ENCODE measurements around the gene MRGPRX3.
"Not testable (repeated sequence)": the region's sequence is repeated elsewhere in the genome, so short reads cannot be mapped to it uniquely, and the experiment has no call there.

The MRGPRX3 gene

DNA sequence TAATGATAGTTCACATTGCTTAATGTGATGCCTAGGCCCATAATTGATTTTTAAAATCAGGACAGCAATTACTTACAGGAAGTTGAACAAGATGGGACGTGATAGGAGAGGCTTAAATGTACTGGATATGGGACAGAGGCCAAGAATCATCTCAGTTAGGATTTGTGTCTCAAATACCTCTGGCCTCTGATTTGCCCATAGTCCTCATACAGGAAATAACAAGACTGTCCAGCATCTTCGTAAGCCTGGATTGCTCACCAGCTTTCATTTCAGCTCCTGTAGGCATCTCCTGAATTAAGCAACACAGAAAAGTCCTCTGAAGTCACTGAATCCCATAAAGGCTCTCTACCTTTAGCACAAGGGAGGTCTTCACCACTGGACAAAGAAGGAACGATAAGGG lies at the start of gene MRGPRX3:
TSS of gene MRGPRX3 (plus strand) at position 231 of the 400 bp plus-strand sequence. CDS start 4,632 bp downstream, outside the sequence.
- in situ Hi-C loops (cut with MboI; ENCODE audit: low sequenced_read_pairs) = no loop called here

DNA sequence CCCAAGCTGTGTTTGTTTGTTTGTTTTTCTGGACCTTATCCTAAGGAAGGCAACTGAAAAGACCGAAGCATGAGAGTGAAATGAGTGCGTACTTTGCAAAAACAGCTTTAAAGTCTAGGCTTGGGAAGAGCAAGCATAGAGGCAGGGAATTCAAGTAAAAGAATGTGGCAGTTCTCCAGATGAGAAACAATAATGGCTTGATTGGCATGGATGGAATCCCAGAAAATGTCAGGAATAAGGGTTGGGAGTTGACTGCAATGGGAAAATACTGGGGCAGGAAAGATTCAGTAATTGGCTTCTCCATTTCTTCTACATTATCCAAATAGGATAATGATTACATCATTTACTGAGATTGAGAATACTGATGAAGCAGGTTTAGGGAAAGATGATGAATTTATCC lies 44.0 kb upstream of the MRGPRX3 start:
- in situ Hi-C loops (cut with MboI; ENCODE audit: low sequenced_read_pairs) = no loop called here

DNA sequence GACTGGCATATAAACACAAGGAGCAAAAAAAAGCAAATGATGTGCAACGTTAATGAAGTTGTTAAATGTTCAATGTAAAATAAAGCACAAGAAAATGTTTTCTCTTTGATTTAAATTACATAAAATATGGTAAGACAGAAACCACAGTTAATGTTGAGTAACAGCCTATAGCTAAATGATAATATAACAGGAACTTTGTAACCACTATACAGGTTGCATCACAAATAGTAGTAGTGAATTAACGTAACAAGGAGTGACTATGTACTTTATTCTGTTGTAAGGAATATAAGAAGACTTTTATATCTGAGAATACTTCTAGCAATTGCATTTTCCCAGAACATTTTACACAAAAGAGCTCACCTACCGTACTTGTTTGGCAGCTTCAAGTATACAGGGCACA lies 43.4 kb upstream of the MRGPRX3 start:
- in situ Hi-C loops (cut with MboI; ENCODE audit: low sequenced_read_pairs) = no loop called here

DNA sequence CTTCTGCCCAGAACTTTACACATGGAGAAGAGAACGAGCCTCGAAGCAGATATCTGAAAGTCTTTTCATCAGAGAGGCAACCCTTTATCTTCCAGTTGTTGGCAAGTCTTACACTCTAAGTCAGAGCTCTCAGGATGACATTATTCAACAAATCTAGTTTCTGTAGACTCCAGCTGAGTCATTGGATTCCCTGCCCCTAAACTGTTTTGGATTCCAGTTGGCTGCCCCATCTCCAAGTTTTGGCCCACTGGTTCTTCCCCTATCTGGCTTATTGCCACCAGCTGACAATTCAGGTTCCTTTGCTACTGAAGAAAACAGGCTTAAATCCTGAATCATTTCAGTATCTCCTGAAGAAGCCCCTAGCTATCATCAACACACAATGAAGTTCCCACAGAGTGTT lies 40.6 kb upstream of the MRGPRX3 start:
- in situ Hi-C loops (cut with MboI; ENCODE audit: low sequenced_read_pairs) = no loop called here

DNA sequence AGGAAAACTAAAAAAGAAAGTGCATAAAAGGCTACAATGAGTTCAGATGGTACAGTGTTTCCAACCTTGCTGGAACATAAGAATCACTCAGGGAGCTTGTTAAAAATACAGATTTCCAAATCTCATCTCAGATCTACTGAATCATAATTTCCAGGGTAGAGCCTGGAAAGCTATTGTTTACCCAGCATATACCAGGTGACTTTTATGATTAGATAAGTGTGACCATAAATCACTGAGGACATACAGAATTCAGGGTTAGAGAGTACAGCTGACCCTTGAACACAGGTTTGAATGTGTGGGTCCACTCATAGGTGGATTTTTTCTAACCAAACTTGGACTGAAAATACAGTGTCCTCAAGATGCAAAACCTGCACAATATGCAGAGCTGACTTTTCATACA lies 38.4 kb upstream of the MRGPRX3 start:
- in situ Hi-C loops (cut with MboI; ENCODE audit: low sequenced_read_pairs) = no loop called here

DNA sequence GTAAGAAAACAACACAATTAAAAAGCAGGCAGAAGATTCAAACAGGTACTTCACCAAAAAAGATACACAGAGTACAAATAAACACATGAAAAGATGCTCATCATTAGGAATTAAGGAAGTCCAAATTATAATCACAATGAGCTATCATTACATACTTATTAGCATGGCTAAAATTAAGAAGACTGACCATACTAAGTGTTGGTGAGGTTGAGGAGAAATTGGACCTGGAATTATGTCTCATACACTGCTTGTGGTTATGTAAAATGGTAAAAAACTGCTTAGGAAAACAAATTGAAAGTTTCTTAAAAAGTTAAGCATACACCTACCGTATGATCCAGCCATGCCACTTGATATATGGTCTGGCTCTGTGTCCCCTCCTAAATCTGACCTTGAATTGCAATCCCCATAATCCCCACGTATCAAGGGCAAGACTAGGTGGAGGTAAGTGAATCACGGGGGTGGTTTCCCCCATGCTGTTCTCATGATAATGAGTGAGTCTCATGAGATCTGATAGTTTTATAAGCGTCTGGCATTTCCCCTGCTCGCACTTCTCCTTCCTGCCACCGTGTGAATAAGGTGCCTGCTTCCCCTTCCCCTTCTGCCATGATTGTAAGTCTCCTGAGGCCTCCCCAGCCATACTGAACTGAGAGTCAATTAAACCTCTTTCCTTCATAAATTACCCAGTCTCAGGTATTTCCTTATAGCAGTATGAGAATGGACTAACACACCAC lies 31.3 kb upstream of the MRGPRX3 start:
- in situ Hi-C loops (cut with MboI; ENCODE audit: low sequenced_read_pairs) = no loop called here

DNA sequence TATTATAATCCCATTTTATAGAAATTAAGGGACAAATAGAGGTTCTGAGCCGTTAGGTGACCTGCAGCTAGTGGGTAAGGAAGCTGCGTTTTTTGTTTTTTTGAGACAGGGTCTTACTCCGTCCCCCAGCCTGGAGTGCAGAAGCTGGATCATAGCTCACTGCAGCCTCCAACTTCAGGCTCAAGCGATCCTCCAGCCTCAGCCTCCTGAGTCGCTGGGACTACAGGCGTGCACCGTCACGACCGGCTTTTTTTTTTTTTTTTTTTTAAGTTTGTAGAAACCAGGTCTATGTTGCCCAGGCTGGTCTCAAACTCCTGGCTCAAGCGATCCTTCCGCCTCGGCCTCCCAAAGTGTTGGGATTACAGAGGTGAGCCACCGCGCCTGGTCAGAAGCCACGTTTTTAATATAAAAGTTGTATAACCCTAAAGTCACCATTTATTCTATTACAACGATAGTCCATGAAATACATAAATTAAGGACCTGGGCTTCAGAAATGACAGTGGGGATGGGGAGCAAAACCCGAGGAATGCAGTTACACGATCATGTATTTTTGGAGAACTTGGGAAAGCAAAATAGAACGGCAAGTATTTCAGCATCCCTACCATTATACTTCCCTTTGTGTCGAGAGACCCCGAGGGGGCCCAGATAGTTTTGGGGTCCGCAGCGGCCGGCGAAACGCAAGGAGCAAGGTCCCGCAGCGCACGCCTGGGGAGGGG lies 27.1 kb upstream of the MRGPRX3 start:
- in situ Hi-C loops (cut with MboI; ENCODE audit: low sequenced_read_pairs) = no loop called here

DNA sequence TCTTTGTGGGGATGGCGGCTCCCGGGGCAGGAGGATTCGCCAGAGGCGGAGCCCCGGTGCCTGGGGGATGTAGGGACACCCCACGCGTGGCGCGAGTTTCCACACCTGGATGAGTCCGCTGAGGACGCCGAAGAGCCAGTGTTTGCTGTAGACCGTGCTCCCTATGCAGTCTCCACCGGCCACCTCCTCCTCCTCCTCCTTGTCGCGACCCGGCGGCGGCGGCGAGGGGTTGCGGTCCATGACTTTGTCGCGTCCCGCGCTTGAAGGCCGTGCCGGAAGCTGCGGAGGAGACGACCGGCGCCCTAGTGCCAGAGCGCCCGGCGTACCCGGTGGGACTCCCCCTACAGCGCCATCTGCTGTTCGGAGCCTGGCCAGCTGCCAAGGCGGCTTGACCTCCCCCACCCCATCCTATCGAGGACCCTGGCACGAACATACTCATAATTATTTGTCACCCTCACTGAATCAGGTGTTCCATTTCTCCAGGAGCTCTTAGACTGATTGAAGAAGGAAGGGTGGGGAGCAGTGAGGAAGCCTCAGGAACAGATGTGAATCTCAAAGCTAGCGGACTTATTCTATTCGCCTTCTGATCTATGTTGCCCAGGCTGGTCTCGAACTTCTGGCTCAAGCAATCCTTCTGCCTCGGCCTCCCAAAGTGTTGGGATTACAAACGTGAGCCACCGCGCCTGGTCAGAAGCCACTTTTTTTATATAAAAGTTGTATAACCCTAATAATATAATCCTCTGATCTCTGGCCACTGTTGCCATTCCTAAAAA lies 26.4 kb upstream of the MRGPRX3 start, which contains the start of gene SAAL1:
TSS of gene SAAL1 (minus strand) at position 281 of the 773 bp plus-strand sequence. CDS start at position 240, 41 bp downstream.
- in situ Hi-C loops (cut with MboI; ENCODE audit: low sequenced_read_pairs) = no loop called here

DNA sequence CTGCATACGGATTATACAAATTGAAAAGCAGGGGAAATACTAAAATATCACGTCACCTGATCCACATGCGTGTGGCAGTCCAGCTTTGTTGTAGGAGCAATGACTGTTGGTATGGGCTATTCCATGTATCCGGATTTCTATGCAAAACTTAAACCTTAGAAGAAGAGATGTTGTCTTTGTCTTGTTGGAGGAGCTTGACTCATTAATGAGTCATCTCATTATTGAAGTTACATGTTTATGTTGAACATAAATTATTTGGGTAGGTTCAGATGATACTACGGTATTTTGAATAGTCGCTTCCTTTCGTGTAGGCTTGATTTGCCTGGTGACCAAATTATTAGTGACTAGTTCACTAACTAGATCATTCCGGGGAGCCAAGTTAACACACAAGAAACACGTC lies 25.7 kb upstream of the MRGPRX3 start:
- in situ Hi-C loops (cut with MboI; ENCODE audit: low sequenced_read_pairs) = no loop called here

DNA sequence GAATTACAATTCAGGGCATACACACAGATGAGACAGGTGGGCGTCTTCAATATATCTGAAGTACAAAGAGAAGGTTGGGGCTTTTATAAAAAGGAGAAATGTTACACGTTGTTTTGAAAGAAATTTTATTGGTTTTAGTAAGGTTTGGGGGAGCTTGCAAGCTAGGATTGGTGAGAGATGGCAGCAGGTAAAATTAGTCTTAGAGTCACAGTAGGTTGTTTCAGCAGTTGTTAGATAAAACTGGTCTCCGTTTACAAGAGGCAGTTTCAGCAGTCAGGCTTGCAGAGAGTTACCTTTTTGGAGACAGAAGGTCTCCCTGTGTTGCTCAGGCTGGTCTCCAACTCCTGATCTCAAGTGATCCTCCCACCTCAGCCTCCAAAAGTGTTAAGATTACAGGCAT lies 24.1 kb upstream of the MRGPRX3 start:
- in situ Hi-C loops (cut with MboI; ENCODE audit: low sequenced_read_pairs) = no loop called here

DNA sequence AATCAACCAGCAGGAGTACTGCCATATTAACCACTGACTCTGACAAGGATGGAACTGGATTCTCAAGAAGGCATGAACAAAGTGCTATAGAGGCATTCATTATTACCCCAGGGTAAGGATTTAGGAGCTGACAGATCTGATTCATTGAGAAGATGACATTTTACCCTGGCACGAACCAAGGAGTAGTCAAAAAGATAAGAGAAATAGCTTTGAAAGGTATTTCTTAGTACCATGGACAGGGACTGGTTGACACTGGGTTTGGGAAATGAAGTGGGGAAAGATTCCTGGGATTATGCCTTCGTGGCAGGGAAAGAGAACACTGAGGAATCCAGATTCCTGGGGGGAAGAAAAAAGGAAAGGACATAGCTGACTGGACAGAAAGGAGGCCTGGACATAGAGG lies 21.4 kb upstream of the MRGPRX3 start:
- in situ Hi-C loops (cut with MboI; ENCODE audit: low sequenced_read_pairs) = no loop called here

DNA sequence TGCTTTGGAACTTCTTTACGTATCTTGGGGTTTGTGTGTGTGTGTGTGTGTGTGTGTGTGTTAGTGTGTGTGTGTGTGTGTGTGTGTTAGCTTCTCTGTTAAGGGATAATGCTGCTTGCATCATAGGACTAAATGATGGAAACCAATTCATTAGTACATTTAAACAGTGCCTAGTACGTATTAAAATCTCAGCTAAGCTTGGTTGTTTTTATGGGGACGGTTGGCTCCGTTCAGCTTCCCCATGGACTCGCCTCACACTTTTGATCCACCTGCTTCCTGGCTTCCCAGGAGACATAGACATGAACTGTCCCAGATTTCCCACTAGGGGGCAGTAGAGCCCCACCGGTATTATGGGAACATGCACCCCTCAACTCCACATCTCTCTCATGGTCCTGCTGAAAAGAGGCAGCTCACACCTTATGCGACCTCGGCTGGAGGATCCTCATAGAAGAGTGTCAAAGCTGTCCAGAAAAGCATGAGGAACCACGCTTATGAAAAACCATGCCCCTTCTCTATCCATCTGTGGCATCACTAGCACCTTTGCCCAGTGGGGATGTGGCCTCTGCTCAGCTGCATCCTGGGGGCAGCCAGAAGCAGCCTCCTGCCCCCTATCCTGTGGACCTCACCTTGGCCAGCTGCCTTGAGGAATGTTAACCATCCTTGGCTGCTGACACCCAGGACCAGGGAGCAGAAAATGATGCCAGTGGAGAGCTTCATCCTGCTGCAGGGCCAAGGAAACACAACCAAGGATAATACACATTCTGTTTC lies 16.8 kb upstream of the MRGPRX3 start:
- in situ Hi-C loops (cut with MboI; ENCODE audit: low sequenced_read_pairs) = no loop called here

DNA sequence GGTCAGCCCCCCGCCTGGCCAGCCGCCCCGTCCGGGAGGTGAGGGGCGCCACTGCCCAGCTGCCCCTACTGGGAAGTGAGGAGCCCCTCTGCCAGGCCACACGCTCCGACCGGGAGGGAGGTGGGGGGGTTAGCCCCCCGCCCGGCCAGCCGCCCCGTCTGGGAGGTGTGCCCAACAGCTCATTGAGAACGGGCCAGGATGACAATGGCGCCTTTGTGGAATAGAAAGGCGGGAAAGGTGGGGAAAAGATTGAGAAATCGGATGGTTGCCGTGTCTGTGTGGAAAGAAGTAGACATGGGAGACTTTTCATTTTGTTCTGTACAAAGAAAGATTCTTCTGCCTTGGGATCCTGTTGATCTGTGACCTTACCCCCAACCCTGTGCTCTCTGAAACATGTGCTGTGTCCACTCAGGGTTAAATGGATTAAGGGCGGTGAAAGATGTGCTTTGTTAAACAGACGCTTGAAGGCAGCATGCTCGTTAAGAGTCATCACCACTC lies 11.0 kb upstream of the MRGPRX3 start:
- in situ Hi-C loops (cut with MboI; ENCODE audit: low sequenced_read_pairs) = not testable (repeated sequence)

DNA sequence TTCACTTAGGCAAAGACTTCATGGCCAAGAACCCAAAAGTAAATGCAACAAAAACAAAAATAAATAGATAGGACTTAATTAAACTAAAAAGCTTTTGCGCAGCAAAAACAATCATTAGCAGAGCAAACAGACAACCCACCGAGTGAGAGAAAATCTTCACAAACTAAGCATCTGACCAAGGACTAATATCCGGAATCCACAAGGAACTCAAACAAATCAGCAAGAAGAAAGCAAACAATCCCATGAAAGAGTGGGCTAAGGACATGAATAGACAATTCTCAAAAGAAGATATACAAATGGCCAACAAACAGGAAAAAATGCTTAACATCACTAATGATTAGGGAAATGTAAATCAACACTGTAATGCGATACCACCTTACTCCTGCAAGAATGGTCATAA lies 1.3 kb upstream of the MRGPRX3 start:
- in situ Hi-C loops (cut with MboI; ENCODE audit: low sequenced_read_pairs) = not testable (repeated sequence)

DNA sequence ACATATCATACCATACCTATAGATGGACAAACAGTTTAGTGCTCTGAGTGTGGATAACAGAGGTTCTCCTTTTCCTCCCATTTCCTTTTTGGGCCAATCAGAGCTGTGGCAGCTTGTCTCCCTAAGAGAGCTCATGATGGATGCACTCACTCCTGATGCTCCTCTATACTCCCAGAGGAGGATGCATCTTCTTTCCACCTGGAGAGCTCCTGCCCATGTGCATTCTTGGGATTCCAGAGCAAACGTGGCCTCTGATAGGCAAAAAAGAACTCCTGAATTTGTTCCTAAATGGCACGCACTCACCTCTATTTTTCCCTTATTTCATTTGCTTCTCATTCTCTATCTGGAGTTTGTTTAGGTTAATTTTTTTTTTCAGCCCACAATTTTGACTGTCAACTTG lies 2.9 kb downstream of the MRGPRX3 start:
- in situ Hi-C loops (cut with MboI; ENCODE audit: low sequenced_read_pairs) = no loop called here

DNA sequence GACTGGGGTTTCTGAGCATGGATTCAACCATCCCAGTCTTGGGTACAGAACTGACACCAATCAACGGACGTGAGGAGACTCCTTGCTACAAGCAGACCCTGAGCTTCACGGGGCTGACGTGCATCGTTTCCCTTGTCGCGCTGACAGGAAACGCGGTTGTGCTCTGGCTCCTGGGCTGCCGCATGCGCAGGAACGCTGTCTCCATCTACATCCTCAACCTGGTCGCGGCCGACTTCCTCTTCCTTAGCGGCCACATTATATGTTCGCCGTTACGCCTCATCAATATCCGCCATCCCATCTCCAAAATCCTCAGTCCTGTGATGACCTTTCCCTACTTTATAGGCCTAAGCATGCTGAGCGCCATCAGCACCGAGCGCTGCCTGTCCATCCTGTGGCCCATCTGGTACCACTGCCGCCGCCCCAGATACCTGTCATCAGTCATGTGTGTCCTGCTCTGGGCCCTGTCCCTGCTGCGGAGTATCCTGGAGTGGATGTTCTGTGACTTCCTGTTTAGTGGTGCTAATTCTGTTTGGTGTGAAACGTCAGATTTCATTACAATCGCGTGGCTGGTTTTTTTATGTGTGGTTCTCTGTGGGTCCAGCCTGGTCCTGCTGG lies 4.9 kb downstream of the MRGPRX3 start:
- in situ Hi-C loops (cut with MboI; ENCODE audit: low sequenced_read_pairs) = no loop called here

DNA sequence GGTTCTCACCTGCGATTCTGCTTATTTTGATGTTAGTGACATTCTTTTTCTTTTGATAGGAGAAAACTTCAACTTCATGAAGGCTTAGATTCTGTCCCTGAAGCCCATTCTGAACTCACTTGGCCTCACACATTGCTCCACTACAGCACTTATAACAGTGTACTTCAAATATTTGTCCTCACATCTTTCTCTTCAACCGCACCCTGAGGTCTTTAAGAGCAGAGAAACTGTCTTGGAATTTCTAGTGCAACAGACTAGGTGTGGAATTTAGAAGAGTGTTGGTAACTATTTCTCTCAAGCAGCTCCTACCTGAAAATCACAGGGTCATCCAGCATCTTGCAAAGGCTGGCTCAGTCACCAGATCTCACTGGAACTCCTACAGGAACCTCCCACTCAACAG lies 7.8 kb downstream of the MRGPRX3 start:
- in situ Hi-C loops (cut with MboI; ENCODE audit: low sequenced_read_pairs) = no loop called here

DNA sequence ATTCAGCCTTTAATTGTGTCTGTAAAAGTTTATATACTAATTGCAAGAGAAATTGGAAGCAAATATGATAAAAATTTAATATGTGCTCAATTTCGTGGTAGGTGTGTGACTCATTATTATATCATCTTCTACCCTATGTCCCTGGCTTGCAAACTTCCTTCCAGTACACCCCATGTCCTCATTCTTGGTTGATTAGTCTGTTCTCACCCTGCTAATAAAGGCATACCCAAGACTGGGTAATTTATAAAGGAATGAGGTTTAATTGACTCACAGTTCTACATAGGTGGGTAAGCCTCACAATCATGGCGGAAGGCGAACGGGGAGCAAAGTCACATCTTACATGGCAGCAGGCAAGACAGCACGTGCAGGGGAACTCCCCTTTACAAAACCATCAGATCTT lies 11.9 kb downstream of the MRGPRX3 start:
- in situ Hi-C loops (cut with MboI; ENCODE audit: low sequenced_read_pairs) = no loop called here

DNA sequence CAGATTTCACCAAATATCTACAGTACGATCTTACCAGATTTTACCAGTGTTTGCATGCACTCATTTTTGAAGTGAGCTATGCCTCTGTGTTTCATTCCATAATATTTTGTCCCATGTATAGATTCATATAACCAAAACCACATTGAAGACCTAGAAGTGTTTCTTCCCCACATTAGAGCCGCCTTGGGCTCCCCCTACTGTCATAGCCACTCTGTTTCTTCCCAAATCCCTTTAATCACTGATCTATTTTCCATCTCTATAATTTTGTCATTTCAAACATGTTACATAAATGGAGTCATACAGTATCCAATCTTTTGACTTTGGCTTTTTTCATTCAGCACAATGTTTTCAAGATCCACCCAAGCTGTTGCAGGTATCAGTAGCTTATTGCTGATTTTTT lies 12.7 kb downstream of the MRGPRX3 start:
- in situ Hi-C loops (cut with MboI; ENCODE audit: low sequenced_read_pairs) = no loop called here

DNA sequence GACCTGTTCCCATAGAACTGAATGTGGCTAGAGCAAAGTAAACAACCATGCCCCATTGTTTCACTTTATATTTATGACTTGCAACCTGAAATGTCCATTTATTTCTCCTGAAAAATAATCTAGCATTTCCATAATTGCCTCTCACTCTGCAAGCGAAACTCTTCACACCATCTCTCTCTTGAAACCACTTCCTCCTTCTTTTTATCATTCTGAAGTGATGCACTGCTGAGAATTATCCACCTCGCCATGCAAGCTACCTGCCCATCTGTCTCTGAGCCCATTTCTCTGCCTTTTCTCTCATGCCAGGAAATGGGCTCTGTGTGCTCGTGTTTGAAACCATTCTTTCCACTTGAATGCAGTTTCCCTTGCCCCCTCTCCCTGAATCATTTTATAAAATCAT lies 13.5 kb downstream of the MRGPRX3 start:
- in situ Hi-C loops (cut with MboI; ENCODE audit: low sequenced_read_pairs) = no loop called here
